Measurements from ENCODE around the gene HGFAC.

Gene HGFAC

DNA sequence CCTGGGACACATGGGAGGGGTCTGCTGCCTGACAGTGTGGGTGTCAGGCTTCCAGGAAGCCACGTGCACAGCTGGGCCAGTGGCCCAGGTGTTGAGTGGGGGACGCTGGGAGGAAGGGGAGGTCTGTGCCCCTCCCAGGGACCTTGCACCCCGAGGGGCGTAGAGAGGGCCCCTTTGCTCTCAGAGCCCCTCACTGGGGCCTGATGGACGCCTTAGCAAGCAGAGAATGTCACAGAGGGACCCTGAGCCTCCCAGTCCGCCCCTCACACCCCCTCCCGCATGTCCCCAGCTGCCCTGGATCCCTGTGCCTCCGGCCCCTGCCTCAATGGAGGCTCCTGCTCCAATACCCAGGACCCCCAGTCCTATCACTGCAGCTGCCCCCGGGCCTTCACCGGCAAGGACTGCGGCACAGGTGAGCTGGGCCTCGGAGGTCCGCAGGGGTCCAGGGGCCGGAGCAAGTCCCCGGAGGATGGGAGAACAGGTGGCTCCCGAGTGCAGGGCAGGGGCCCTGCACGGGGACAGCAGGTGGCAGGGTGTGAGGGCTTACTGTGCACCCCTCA is 2.1 kb downstream of the HGFAC start:
- TF ChIP-seq EZH2phosphoT487 (IDR thresholded peaks at IDR 0.05; ENCODE audit: borderline replicate concordance, low read length) = no peak
- TF ChIP-seq, protein P1, sequence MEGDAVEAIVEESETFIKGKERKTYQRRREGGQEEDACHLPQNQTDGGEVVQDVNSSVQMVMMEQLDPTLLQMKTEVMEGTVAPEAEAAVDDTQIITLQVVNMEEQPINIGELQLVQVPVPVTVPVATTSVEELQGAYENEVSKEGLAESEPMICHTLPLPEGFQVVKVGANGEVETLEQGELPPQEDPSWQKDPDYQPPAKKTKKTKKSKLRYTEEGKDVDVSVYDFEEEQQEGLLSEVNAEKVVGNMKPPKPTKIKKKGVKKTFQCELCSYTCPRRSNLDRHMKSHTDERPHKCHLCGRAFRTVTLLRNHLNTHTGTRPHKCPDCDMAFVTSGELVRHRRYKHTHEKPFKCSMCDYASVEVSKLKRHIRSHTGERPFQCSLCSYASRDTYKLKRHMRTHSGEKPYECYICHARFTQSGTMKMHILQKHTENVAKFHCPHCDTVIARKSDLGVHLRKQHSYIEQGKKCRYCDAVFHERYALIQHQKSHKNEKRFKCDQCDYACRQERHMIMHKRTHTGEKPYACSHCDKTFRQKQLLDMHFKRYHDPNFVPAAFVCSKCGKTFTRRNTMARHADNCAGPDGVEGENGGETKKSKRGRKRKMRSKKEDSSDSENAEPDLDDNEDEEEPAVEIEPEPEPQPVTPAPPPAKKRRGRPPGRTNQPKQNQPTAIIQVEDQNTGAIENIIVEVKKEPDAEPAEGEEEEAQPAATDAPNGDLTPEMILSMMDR (IDR thresholded peaks at IDR 0.05; ENCODE audit: low read depth, low read length, poor library complexity, severe bottlenecking) = peak; percentile 52
- no peaks in the 10 kb centered on the region for H3K4me1 ChIP-seq (ENCODE audit: control insufficient read depth, low read length)
- H3K9me3 ChIP-seq (ENCODE audit: control insufficient read depth, insufficient read depth, low read length) = no peaks in the 10 kb centered on the region
- no peak overlapping the region for H3K27ac ChIP-seq (ENCODE audit: low read depth, low read length)
- H3K27me3 ChIP-seq (ENCODE audit: control insufficient read depth, low read length) = no peaks in the 10 kb centered on the region
- H3K79me2 ChIP-seq (ENCODE audit: control insufficient read depth, low read length) = no peaks in the 10 kb centered on the region
- H3F3A ChIP-seq (ENCODE audit: control insufficient read depth, insufficient read depth) = no peaks in the 10 kb centered on the region
- H3K9me2 ChIP-seq (replicated peaks; ENCODE audit: control insufficient read depth, low read length) = no peaks in the 10 kb centered on the region
- no peaks in the 10 kb centered on the region for H4K20me1 ChIP-seq (ENCODE audit: control insufficient read depth, insufficient read depth, low read depth, low read length)
- H3K4me2 ChIP-seq (ENCODE audit: low read length) = no peak overlapping the region
- no peaks in the 10 kb centered on the region for H3K36me3 ChIP-seq (ENCODE audit: control insufficient read depth, low read length)
- H3K4me3 ChIP-seq (ENCODE audit: low read length) = no peak overlapping the region

DNA sequence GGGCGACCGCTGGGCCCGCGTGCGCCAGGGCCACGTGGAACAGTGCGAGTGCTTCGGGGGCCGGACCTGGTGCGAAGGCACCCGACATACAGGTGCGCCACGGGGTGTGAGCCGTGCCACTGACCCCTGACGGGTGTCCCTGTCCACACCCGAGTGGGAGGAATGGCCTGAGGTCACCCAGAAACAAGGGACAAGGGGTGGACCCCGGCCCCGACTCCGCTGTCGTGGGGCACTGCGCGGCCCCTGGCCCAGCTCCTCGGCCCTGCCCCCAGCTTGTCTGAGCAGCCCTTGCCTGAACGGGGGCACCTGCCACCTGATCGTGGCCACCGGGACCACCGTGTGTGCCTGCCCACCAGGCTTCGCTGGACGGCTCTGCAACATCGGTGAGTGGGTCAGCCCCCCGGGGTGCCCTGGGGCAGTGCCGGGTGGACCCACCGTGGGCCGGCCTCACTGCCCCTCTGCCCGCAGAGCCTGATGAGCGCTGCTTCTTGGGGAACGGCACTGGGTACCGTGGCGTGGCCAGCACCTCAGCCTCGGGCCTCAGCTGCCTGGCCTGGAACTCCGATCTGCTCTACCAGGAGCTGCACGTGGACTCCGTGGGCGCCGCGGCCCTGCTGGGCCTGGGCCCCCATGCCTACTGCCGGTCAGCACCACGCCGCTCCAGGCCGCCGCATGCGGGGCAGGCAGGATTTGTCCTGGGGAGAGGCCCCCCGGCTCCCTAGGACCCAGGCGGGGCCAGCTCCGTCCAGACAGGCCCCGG is 2.8 kb downstream of the HGFAC start:
- H3K4me2 ChIP-seq (ENCODE audit: low read length) = no peak overlapping the region
- no peaks in the 10 kb centered on the region for H3K9me3 ChIP-seq (ENCODE audit: control insufficient read depth, insufficient read depth, low read length)
- TF ChIP-seq EZH2phosphoT487 (IDR thresholded peaks at IDR 0.05; ENCODE audit: borderline replicate concordance, low read length) = no peak
- TF ChIP-seq, protein P1 (IDR thresholded peaks at IDR 0.05; ENCODE audit: low read depth, low read length, poor library complexity, severe bottlenecking) = no peak
- no peaks in the 10 kb centered on the region for H3K4me1 ChIP-seq (ENCODE audit: control insufficient read depth, low read length)
- no peak overlapping the region for H3K27ac ChIP-seq (ENCODE audit: low read depth, low read length)
- no peaks in the 10 kb centered on the region for H3K27me3 ChIP-seq (ENCODE audit: control insufficient read depth, low read length)
- H4K20me1 ChIP-seq (ENCODE audit: control insufficient read depth, insufficient read depth, low read depth, low read length) = no peaks in the 10 kb centered on the region
- H3F3A ChIP-seq (ENCODE audit: control insufficient read depth, insufficient read depth) = no peaks in the 10 kb centered on the region
- H3K79me2 ChIP-seq (ENCODE audit: control insufficient read depth, low read length) = no peaks in the 10 kb centered on the region
- H3K9me2 ChIP-seq (replicated peaks; ENCODE audit: control insufficient read depth, low read length) = no peaks in the 10 kb centered on the region
- no peaks in the 10 kb centered on the region for H3K36me3 ChIP-seq (ENCODE audit: control insufficient read depth, low read length)
- H3K4me3 ChIP-seq (ENCODE audit: low read length) = no peak overlapping the region

GRCh38 chr4:3445111-3445820 is 3.5 kb downstream of the HGFAC start:
- H3K27me3 ChIP-seq (ENCODE audit: control insufficient read depth, low read length) = no peaks in the 10 kb centered on the region
- H3K9me3 ChIP-seq (ENCODE audit: control insufficient read depth, insufficient read depth, low read length) = no peaks in the 10 kb centered on the region
- H3K4me2 ChIP-seq (ENCODE audit: low read length) = no peak overlapping the region
- no peak overlapping the region for H3K4me3 ChIP-seq (ENCODE audit: low read length)
- H3F3A ChIP-seq (ENCODE audit: control insufficient read depth, insufficient read depth) = no peaks in the 10 kb centered on the region
- H3K79me2 ChIP-seq (ENCODE audit: control insufficient read depth, low read length) = no peaks in the 10 kb centered on the region
- H3K4me1 ChIP-seq (ENCODE audit: control insufficient read depth, low read length) = no peaks in the 10 kb centered on the region
- H3K27ac ChIP-seq (ENCODE audit: low read depth, low read length) = no peak overlapping the region
- H3K9me2 ChIP-seq (replicated peaks; ENCODE audit: control insufficient read depth, low read length) = no peaks in the 10 kb centered on the region
- no peaks in the 10 kb centered on the region for H3K36me3 ChIP-seq (ENCODE audit: control insufficient read depth, low read length)
- H4K20me1 ChIP-seq (ENCODE audit: control insufficient read depth, insufficient read depth, low read depth, low read length) = no peaks in the 10 kb centered on the region
- TF ChIP-seq, protein P1 (IDR thresholded peaks at IDR 0.05; ENCODE audit: low read depth, low read length, poor library complexity, severe bottlenecking) = no peak
- no peak for TF ChIP-seq EZH2phosphoT487 (IDR thresholded peaks at IDR 0.05; ENCODE audit: borderline replicate concordance, low read length)
